ENCODE data around the gene RPL21.

DNA sequence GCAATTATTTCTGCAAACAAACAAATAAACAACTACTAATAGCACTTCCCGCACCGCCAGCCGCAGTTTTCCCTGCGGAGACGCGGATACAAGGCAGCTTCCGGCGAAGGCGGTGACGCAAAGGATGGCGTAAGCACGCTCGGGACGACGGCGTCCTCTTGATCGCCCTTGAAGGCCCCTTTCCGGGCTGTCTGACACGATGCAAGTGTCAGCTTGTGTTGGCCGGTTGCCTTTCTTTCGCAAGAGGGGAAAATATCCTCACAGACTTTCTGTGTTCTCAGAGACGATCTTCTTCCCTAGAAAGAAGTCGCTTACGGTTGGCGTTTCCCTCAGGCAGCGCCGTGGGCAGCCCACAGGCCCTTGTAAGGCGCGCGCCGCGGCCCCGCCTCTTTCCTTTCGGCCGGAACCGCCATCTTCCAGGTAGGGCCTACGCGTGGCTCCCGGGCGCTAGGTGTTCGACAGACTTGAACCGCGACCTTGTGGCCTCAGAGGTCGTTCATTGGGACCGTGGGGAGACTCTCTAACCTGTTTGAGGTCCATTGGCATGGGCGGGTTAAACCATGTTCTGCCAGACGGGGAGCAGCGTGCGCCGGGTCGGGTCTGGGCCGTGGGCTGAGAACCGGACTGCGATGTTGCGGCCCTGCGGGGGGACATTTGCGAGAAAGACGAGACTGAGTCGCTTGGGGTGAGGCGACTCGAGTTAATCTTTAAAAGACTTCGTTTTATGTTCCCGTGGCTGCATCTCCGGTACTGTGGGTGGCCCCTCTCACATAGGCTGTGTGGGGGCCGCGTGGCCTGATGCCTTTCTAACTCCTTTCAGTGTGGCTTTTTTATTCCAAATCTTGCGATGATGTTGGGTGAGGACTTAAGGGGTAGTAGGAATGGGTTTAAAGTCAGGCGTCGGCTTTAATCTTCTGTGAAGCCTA is at the start of gene RPL21:
- TF ChIP-seq, protein P1, sequence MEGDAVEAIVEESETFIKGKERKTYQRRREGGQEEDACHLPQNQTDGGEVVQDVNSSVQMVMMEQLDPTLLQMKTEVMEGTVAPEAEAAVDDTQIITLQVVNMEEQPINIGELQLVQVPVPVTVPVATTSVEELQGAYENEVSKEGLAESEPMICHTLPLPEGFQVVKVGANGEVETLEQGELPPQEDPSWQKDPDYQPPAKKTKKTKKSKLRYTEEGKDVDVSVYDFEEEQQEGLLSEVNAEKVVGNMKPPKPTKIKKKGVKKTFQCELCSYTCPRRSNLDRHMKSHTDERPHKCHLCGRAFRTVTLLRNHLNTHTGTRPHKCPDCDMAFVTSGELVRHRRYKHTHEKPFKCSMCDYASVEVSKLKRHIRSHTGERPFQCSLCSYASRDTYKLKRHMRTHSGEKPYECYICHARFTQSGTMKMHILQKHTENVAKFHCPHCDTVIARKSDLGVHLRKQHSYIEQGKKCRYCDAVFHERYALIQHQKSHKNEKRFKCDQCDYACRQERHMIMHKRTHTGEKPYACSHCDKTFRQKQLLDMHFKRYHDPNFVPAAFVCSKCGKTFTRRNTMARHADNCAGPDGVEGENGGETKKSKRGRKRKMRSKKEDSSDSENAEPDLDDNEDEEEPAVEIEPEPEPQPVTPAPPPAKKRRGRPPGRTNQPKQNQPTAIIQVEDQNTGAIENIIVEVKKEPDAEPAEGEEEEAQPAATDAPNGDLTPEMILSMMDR (IDR thresholded peaks at IDR 0.05; ENCODE audit: poor library complexity) = no peak
- TF ChIP-seq EZH2 (IDR thresholded peaks at IDR 0.05; ENCODE audit: borderline replicate concordance) (no peak), EZH2phosphoT487 (IDR thresholded peaks at IDR 0.05; ENCODE audit: low read depth, severe bottlenecking, unreplicated experiment) (no peak)
